Measurements from ENCODE around the gene ASTN2.

DNA sequence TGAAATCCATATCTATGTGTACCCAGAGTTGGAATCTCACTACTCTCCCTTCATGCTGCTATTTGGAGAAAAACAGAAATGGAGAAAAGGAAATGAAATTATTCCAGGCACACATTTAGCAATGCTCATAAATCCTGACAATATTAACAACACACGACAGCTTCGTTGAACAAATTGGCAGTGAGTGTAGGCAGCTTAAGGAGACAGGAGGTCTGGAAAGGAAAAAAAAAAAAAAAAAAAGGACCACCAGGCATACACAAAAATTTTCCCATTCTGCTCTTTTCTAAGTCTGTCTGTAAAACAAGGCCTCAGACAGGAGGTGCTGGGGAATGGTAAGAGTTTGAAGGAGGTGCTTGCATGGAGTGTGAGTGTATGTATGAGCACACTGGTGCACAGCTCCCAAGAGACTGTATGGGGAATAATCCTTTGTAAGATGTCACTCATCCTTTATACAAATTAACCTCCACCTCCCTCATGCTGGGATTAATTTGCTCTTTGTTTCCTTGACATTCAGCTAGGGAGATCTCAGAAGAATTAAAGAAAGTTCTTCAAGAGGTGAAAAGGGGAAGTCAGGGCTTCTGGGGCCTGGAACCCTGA, 78.9 kb downstream of the ASTN2 start:
- TF ChIP-seq, protein P1, sequence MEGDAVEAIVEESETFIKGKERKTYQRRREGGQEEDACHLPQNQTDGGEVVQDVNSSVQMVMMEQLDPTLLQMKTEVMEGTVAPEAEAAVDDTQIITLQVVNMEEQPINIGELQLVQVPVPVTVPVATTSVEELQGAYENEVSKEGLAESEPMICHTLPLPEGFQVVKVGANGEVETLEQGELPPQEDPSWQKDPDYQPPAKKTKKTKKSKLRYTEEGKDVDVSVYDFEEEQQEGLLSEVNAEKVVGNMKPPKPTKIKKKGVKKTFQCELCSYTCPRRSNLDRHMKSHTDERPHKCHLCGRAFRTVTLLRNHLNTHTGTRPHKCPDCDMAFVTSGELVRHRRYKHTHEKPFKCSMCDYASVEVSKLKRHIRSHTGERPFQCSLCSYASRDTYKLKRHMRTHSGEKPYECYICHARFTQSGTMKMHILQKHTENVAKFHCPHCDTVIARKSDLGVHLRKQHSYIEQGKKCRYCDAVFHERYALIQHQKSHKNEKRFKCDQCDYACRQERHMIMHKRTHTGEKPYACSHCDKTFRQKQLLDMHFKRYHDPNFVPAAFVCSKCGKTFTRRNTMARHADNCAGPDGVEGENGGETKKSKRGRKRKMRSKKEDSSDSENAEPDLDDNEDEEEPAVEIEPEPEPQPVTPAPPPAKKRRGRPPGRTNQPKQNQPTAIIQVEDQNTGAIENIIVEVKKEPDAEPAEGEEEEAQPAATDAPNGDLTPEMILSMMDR (IDR thresholded peaks at IDR 0.05), result no peak
- TF ChIP-seq POLR2A (IDR thresholded peaks at IDR 0.05), result no peak

All from right lobe of liver (tissue), 4 donors.